ENCODE data around the gene AP1AR.
"Not testable (repeated sequence)": the region's sequence is repeated elsewhere in the genome, so short reads cannot be mapped to it uniquely, and the experiment has no call there.

Gene AP1AR

DNA sequence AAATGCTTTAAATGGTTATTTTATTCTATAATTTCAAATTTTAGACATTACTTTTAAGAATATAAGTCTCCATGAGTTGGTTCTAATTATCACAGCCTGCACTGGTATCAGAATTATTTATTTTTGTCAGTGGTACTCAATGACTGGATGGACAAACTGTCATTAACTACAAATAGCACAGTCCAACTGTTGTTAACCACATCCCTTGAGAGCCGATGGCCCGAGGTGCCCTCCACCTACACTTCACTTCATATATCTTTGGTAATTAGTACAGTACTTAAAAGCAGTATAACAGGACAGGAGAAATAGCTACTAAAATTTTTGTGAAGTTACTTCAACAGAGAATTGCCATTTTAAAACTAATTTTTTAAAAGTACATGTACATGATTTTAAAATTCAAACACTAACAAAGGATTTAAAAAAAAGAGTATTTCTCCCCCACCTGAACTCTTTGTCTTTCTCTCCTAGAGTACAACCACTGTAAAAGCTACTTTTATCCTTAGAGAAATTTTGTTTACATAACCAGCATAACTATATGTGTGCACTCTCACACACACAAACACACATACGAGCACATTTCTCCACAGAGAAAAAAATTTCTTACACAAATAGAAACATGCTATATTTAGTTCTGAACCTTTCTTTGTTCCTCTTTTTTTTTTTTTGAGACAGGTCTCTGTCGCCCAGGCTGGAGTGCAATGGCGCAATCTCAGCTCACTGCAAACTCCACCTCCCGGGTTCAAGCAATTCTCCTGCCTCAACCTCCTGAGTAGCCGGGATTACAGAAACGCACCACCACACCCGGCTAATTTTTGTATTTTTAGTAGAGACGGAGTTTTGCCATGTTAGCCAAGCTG is 47.7 kb downstream of the AP1AR start:
- DNase-seq (ENCODE audit: low read depth in 2 of 2) = no peak

DNA sequence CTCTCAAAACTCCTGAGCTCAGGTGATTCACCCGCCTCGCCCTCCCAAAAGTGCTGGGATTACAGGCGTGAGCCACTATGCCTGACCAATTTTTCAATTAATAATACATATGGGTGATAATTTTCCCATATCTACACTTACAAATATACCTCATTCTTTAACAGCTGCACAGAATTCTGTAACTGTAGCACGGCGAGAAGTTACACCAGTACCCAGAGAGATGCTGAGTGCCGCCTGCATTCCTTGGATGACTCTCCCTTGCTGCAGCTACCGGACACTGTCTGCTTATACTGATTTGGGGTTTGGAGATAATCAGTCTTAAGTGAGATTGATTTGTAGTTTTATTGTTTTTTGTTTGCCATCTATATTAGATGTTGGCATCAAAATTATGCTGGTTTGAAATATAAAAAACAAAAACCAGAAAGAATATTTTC is 48.3 kb downstream of the AP1AR start:
- no peak for DNase-seq (ENCODE audit: low read depth in 2 of 2)

DNA sequence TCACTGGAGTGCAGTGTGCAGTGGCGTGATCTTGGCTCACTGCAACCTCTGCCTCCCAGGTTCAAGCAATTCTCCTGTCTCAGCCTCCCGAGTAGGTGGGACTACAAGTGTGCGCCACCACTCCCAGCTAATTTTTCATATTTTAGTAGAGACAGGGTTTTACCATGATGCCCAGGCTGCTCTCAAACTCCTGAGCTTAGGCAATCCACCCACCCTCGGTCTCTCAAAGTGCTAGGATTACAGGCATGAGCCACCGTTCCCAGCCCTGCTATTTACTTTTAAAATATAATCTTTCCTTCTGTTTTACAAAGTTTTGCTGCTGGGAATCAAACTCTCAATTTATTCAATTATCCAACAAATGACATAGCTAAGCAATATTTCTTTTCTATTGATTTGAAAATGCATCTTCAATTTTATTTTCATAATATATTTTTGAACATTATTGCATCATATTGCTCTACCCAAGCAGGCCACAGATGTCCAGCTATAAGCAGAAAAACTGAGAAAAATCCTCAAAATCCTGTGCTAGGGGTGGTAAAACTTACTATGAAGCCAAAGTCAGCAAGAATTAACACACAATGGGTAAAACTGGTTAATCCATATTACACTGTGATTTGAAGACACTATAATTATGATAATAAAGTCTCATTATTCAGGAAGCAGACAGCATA is 48.9 kb downstream of the AP1AR start:
- DNase-seq (ENCODE audit: low read depth in 2 of 2) = no peak

DNA sequence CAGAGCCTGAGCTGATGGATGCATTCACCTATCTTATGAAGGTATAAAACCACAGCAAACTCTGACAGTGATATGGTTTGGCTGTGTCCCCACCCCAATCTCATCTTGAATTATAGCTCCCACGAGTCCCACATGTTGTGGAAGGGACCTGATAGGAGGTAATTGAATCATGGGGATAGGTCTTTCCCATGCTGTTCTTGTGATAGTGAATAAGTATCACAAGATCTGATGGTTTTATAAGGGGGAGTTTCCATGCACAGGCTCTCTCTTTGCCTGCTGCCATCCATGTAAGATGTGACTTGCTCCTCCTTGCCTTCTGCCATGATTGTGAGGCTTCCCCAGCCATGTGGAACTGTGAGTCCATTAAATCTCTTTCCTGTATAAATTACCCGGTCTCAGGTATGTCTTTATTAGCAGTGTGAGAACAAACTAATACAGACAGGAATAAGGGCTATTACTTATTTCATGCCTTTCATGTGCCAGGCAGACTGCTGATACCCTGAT is 50.4 kb downstream of the AP1AR start:
- not testable (repeated sequence) for DNase-seq (ENCODE audit: low read depth in 2 of 2)

DNA sequence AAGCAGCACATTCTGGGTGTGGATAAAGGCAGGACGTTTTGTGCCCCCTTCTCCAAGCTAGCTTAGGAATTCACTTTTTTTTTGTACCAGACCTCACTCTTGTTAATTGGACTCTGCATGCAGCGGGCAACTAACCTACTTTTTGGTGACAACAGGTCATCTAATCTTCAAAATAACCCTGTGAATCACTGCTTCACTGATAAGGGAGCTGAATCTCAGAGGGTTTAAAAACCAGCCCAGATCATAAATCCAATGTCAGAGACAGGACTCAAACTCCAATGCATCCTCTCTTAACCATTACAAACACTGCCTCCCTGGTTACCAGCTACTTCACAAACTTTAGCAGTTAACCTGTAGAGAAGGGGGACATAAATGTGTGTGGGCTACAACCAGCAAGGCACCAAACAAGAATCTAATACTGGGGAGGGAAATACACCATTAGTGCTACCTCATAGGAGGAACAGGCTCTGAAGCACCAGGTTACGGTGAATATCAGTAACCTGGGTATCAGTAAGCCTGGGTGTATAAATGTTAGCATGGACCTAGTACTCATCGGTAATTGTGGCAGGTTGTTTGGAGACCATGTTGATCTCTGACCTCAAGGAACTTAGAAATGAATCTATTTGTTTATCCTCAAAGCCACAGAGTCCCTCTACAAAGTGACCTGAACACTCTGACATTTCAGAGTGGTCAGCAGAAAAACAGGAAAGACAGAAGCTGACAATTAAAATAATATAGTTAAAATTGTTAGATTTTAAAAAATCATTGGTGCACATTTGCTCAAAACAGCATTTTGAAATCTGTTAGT is 51.5 kb downstream of the AP1AR start:
- no peak for DNase-seq (ENCODE audit: low read depth in 2 of 2)

DNA sequence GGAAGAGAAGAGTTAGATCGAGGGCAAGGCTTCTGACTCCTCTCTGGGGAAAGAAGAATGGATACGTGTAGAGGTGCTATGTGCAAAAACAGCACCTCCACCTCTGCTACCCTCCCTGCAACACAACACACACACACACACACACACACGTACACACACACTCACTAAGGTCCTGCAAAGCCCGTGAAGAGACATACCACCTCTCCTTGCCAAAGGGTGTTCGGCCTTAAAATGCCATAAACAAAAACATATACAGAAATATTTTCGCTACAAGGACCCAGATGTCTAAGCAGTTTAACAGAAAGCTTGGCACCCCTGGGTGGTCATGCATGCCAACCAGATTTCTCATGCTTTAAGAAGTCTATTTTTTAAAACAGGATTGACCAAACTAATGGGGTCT is 52.6 kb downstream of the AP1AR start:
- DNase-seq (ENCODE audit: low read depth in 2 of 2) = no peak

DNA sequence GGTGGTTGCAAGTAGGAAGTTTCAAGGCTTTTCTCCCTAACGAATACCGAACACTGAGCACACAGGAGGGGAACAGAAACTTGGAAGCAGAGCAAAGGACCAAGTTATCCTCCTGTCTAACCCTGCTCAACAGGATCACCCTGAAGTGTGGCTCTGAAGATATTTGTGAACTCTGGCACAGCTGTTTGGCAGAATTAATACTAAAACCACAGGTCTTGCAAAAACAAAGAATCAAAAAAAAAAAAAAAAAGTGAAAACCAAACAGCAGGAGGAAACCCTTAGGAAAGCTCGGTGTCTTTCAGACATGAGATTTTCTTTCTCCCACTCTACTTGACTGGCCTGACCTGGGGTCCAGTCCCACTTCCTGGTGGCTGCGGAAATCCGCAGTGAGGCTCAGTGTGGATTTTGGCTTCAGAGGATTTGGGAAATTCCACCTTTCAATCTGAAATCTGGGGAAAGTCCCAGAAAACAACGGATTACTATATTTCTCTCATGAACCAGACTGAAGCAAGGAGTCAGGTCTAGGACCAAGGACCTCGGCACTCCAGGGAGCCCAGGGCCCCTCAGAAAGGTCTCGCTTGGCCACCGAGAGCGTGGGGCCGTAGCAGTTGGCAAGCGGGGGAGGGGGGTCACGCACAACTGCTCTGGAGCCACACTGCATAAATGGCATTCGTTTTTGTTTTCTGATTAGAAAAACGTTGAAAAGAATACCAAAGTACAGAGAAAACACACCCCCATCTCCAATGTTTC is 53.2 kb downstream of the AP1AR start:
- no peak for DNase-seq (ENCODE audit: low read depth in 2 of 2)

DNA sequence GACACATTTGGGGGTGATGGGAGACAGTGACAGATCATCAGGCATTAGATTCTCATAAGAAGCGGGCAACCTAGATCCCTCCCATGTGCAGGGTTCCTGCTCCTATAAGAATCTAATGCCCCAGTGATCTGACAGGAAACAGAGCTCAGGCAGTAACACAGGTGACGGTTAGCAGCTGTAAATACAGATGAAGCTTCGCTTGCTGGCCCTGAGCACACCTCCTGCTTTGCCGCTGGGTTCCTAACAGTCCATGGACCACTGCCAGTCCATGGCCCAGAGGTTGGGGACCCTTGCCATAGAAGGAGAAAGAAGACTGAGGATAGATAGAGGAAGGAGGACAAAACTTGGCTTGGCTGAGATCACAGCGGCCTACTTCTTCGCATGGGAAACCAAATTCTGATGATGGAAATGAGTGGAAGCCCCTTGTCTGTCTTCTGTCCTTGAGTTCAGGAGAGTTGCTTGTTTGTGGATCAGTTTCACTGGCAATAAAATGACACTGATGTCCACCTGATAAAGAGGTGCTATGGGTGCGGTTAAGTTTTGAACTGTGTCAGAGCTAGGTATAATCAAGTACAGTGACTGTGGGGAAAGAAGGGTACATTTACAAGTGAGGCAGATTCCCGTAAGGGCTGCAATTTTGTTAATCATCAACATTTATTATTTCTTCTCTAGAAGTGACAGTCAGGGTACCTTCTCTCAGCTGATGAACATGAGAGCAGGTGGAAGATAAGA is 55.8 kb downstream of the AP1AR start:
- no peak for DNase-seq (ENCODE audit: low read depth in 2 of 2)

DNA sequence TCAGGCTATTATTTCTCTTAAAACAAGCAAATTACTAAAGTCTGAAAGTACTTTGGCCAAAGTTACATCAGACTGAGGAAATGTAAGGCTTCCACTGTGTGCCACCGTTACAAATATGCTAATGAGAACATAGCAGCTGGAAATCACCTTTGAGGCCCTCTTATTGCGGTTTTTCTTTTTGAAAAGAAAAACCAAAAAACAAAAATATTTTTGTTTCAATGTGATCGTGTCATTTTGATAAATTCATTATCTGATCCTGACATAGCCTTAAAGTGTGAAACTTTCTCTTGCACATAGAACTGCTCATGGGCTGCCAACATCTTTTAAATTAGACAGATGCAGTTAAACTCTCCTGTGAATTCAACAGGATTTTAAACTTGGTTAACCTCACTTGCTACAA is 56.9 kb downstream of the AP1AR start:
- no peak for DNase-seq (ENCODE audit: low read depth in 2 of 2)

DNA sequence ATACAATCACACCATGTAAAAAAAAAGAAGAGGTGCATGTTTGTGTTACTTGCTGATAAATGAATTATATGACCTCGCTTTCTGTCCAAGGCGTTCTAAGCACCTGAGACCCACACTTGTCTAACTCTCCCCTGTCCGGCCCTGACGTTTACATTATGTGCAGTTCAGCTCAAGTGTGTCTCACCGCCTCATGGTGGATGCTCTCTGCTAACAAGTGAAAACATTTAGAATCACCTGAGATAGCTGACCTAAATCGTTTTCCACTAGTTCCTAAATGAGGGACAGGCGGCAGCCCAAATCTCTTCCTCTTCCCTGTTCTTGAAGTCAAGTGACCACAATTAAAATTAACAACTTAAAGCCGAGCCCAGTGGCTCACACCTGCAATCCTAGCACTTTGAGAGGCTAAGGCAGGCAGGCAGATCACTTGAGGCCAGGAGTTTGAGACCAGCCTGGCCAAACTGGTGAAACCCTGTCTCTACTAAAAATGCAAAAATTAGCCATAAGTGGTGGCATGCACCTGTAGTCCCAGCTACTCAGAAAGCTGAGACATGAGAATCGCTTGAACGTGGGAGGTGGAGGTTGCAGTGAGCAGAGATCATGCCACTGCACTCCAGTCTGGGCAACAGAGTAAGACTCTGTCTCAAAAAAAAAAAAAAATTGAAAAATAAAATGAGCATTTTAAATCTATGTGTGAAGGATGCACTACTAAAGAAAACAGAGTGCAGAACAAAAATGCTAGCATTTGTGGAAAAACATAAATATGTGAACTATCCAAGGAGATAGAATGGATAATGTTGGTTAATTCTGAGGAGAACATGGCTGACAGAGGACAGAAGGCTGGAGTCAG is 58.0 kb downstream of the AP1AR start:
- no peak for DNase-seq (ENCODE audit: low read depth in 2 of 2)

DNA sequence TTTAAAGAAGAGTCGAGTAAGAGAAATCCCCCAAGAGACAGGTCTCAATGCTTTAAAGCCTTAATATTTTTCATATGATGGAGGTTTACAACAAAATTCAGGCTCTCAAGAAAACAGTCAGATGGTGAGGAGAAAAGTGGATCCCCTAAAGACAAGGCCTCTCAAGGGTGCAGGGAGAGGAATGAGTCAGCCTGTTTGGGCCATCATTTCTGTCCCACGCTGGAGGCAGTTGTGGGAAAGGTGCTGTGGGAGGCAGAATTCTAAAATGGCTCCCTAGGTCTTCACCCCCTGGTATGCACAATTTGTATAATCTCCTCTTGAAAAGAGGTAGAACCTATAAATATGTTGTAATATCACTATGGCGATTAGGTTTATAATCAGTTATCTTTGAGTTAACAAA is 58.8 kb downstream of the AP1AR start:
- DNase-seq (ENCODE audit: low read depth in 2 of 2) = no peak

DNA sequence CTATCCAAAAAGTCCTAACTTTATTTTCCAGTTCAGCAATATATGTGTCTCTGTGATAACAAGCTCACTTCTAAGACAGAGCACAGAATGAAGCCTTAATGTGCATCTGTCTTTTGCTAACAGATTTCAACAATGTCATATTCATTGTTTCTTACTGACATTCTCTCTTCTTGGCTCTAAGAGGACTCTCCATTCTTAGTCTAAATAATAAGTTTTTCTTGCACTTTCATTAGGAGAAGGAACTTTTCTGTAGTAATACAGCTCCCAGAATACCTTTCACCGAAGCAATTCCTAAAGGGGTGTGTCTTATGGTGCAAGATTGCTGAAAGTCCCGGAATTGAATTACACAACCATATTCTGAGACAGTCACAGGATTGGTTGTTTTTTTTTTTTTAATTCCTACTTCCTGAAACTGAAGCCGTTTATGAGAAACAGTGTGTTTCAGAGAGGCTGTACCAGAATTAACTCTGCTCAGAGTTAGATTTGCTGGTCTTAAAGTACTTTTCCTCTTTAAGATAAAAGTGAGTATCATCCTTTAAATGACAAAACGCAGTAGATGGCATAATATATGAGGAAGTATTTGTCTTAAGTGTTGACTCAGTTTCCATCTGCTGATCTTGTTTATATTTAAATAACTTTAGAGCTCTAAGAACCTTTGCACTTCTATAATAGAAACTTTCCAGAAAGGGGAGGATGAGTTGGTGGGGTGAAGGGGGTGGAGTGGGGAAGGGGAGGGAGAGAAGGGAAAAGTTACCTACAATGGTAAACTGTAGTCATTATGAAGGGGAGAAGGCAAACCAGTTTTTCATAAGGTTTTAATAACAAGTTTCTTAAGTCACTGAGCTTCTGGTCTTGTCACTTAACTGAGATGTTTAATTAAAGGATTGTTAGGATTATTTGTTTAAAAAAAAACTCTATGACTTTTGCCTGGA is 65.6 kb downstream of the AP1AR start, which contains the start of gene ALPK1:
TSS of gene ALPK1 (plus strand) at position 421 of the 932 bp plus-strand sequence.
- DNase-seq (ENCODE audit: low read depth in 2 of 2) = no peak

DNA sequence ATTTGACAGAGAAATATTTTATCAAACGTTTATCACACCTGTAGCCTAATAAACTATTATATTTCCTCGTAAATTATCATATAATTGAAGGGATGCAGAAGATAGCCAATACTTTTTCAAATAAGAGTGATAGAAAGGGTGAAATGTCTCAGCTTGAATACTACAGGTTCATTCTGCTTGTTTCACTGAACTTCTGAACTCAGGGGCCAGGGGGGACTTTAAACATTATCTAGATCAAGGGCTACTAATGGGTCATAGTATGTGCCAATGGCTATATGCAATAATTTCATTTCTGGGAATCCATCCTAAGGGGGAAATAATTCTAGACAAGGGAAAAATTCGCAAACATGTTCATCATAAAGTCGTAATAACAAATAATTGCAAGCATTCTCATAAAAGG is 68.1 kb downstream of the AP1AR start:
- no peak for DNase-seq (ENCODE audit: low read depth in 2 of 2)

DNA sequence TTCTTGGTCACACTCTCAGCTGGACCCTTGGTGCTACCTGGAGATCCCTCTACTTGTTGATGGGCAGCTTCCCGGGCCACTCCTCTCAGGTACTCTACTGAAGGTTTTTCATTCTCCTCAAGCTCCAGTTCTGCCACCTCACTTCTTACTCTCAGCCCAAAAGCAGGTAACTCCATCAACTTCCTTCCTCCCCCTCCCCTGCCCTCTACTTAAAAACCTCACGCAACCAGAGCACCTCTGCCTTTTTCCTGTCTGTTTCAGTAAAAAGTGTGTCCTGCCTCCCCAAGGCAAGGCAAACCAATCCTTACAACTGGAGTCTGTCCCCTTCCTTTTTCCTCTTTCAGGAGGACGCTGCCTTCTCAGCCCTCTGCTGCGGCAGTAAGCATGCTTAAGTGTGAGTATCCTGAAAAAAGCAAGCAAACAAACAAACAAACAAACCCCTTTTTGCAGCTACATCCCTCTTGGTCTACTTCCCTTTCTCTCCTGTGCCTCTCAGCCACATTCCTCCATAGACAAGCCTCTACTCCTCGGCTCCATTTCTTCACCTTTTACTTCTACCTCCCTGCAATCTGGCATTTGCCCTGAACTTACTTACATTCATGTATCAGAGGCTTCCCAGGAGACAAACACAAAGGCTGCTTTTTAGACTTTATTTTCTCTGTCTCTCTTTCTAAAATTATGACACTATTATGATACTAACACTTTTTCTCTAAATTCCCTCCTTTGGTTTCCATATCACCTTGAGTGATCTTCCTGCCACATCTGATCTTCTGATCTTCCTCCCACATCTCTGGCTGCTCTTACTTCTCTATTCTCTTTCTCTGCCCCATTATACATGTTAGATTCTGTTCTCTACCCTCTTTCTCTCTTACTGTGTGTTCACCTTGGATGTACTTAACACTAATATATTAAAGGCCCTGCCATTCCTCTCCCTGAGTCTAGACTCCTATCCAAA is 71.0 kb downstream of the AP1AR start:
- DNase-seq (ENCODE audit: low read depth in 2 of 2) = no peak

DNA sequence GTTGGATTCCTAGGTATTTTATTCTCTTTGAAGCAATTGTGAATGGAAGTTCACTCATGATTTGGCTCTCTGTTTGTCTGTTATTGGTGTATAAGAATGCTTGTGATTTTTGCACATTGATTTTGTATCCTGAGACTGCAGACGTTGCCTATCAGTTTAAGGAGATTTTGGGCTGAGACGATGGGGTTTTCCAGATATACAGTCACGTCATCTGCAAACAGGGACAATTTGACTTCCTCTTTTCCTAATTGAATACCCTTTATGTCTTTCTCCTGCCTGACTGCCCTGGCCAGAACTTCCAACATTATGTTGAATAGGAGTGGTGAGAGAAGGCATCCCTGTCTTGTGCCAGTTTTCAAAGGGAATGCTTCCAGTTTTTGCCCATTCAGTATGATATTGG is 73.9 kb downstream of the AP1AR start:
- not testable (repeated sequence) for DNase-seq (ENCODE audit: low read depth in 2 of 2)

DNA sequence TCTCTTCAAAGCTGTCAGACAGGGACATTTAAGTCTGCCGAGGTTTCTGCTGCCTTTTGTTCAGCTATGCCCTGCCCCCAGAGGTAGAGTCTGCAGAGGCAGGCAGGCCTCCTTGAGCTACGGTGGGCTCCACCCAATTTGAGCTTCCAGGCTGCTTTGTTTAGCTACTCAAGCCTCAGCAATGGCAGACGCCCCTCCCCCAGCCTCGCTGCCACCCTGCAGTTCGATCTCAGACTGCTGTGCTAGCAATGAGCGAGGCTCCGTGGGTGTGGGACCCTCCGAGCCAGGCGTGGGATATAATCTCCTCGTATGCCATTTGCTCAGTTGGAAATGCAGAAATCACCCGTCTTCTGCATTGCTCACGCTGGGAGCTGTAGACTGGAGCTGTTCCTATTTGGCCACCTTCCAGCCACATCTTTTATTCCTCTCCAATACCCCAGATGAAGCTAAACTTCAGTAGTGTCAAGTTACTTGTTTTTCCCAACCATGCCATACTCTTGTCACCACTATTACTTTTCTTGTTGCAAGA is 77.7 kb downstream of the AP1AR start:
- not testable (repeated sequence) for DNase-seq (ENCODE audit: low read depth in 2 of 2)

DNA sequence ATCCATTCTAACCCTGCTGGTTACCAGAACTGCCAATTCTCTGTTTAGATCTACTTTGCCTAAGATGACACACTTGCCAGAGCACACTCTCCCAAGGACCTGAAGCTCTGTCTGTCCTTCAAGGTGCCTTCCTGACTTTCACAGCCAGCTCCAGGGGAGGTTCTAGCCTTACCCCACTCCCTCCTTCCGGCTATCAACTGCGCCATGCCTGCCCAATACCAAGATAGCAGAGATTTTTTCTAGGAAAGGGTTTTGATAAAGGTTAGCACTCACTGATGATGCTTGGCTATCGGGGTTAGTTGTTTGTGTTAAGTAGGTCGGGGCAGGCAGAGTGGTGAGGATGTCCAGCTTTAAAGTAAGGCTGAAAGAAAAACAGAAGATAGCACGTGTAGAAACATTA is 79.9 kb downstream of the AP1AR start:
- no peak for DNase-seq (ENCODE audit: low read depth in 2 of 2)
